Measurements from ENCODE around the gene UPF3B. TPM values are rescaled to one million over a fixed set of nuclear protein-coding genes. Genes with fewer than 3 reads are reported as not detected.

The UPF3B gene
- total and polyA plus RNA-seq, 2 of the 4 experiments (the other 2 are of a cell fraction) = 0.54 to 6.0 TPM

GRCh38 chrX:119816300-119816699 lies 36.5 kb downstream of the UPF3B start:
- Histone ChIP-seq H3K14ac (replicated peaks; ENCODE audit: low read depth, low read length) (no peak overlapping the region), H3K4me2 (ENCODE audit: low read depth, low read length) (no peak overlapping the region), H3K27me3 (ENCODE audit: control insufficient read depth, insufficient read depth, low read length) (no peaks in the 10 kb centered on the region), H3K4ac (ENCODE audit: low read depth, low read length) (no peak overlapping the region), H4K8ac (ENCODE audit: low read depth in 2 of 2, low read length in 2 of 2) (no peak overlapping the region), H3K79me1 (ENCODE audit: low read depth in 1 of 2, low read length in 2 of 2) (no peaks in the 10 kb centered on the region), H2BK120ac (ENCODE audit: low read depth, low read length) (no peak overlapping the region), H3K9me3 (ENCODE audit: control insufficient read depth, insufficient read depth, low read length) (no peaks in the 10 kb centered on the region), H3K23ac (ENCODE audit: low read depth, low read length) (no peak overlapping the region), H4K5ac (ENCODE audit: low read depth, low read length) (no peak overlapping the region), H3K56ac (ENCODE audit: extremely low read depth, insufficient read depth, low read length) (no peak overlapping the region), H2BK15ac (ENCODE audit: low read depth, low read length) (no peak overlapping the region), H3K9ac (ENCODE audit: low read depth, low read length) (no peak overlapping the region), H2AK9ac (replicated peaks; ENCODE audit: low read depth, low read length, poor library complexity) (no peak overlapping the region), H3K18ac (ENCODE audit: low read depth, low read length) (no peak overlapping the region), H3K27ac (ENCODE audit: insufficient read depth, low read length) (no peak overlapping the region), H3K4me1 (ENCODE audit: control insufficient read depth, insufficient read depth, low read length) (no peaks in the 10 kb centered on the region), H3K9me1 (ENCODE audit: insufficient read depth, low read length) (no peaks in the 10 kb centered on the region), H2AK5ac (ENCODE audit: low read depth, low read length) (no peak overlapping the region), H3K4me3 (ENCODE audit: insufficient read depth, low read depth, low read length) (no peak overlapping the region), H2BK5ac (ENCODE audit: low read depth, low read length, poor library complexity, severe bottlenecking) (no peak overlapping the region), H4K91ac (ENCODE audit: insufficient read depth, low read depth, low read length) (no peak overlapping the region), H3K36me3 (ENCODE audit: control insufficient read depth, insufficient read depth, low read length) (no peaks in the 10 kb centered on the region), H2BK20ac (ENCODE audit: low read depth, low read length) (no peak overlapping the region), H4K20me1 (ENCODE audit: insufficient read depth, low read length) (no peaks in the 10 kb centered on the region), H2AFZ (replicated peaks; ENCODE audit: low read length, poor library complexity) (no peak overlapping the region)
- dilution Hi-C loops (cut with HindIII; ENCODE audit: low sequenced_read_pairs, unreplicated experiment) = no loop called here
- DNase-seq (no peak), ATAC-seq (ENCODE audit: low read depth) (no peak)
- in situ Hi-C loops (cut with MboI; ENCODE audit: low sequenced_read_pairs) = no loop called here
- WGBS, 2 experiments (ENCODE audit: extremely low coverage in 2 of 2, insufficient read length in 1 of 2) = 90% methylated on average over 2 of the region's 3 CpGs; no CpG with 5 or more reads in 1 of the 2 experiments
- intact Hi-C loops (cut with micrococcal nuclease) = no loop called here
- no TSS peak for BruUV-seq (replicated peaks)
- ChIA-PET POLR2A (ENCODE audit: unreplicated experiment) (no interaction called here), CTCF (no interaction called here)
- TF ChIP-seq MAZ (IDR thresholded peaks at IDR 0.05; ENCODE audit: borderline replicate concordance, low read depth, low read length) (no peak), FOS (IDR thresholded peaks at IDR 0.05; ENCODE audit: low read depth, low read length) (no peak), CHD1 (IDR thresholded peaks at IDR 0.05; ENCODE audit: low read depth, low read length) (no peak), USF2 (IDR thresholded peaks at IDR 0.05; ENCODE audit: low read depth, low read length) (no peak), CEBPB (IDR thresholded peaks at IDR 0.05; ENCODE audit: low read depth, low read length) (no peak), RFX5 (IDR thresholded peaks at IDR 0.05; ENCODE audit: low read depth, low read length) (no peak), RCOR1 (IDR thresholded peaks at IDR 0.05; ENCODE audit: insufficient replicate concordance, low read length) (no peak), RAD21 (IDR thresholded peaks at IDR 0.05; ENCODE audit: low read length) (no peak), BHLHE40 (IDR thresholded peaks at IDR 0.05; ENCODE audit: low read depth, low read length) (no peak), CTCF (conservative IDR thresholded peaks at IDR 0.05; ENCODE audit: low read depth, low read length) (no peak), SMC3 (IDR thresholded peaks at IDR 0.05; ENCODE audit: low read depth, low read length) (no peak), NFE2L2 (IDR thresholded peaks at IDR 0.05; ENCODE audit: low read depth, low read length) (no peak), MAFK (IDR thresholded peaks at IDR 0.05; ENCODE audit: low read depth, low read length) (no peak), POLR2A (IDR thresholded peaks at IDR 0.05; ENCODE audit: low read depth, low read length) (no peak), ELK1 (IDR thresholded peaks at IDR 0.05; ENCODE audit: borderline replicate concordance, low read depth, low read length) (no peak), MXI1 (IDR thresholded peaks at IDR 0.05; ENCODE audit: borderline replicate concordance, low read depth, low read length) (no peak)

Measured in IMR-90 (cell line).